ENCODE measurements around the gene ITPRID1. TPM values are rescaled to one million over a fixed set of nuclear protein-coding genes. Genes with fewer than 3 reads are reported as not detected.

Gene ITPRID1
- total and polyA plus RNA-seq, 2 of the 13 experiments (the other 11 are each of a cell fraction or from before 2014, with no cell fraction given), result not detected

DNA sequence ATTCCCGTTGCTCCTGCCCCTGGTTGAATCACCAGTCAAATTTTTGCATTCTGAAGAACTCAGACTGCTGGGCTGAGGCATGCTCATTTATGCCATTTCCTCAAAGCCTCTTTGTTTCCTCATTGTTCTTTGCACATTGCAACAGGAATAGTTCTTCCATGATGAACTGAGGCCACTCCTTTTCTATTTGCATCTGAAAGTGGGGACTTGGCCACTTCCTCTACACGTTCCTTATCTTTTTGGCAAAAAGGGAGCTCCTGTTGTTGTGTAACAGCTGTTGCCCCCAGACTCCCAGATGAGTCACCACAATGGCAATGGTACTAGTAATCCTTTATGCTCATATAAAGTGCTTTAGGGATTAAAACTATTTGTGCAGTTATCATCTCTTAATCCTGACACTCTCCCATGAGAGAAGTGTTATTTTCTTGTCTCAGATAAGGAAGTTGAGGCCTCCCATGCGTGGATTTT, 20.1 kb upstream of the ITPRID1 start:
- no peak overlapping the region for H2AFZ ChIP-seq (ENCODE audit: low read length)
- FAIRE-seq (no peak), ATAC-seq (no peak), DNase-seq (ENCODE audit: low spot score) (peak; percentile 2)
- H3K27me3 ChIP-seq (ENCODE audit: control insufficient read depth in 1 of 2, insufficient read depth in 2 of 2, low read length in 2 of 2), result no peaks in the 10 kb centered on the region
- no peak overlapping the region for H3K27ac ChIP-seq (ENCODE audit: extremely low read length, insufficient read depth, low read length)
- 0% methylated on average over 3 of the region's 3 CpGs for WGBS (ENCODE audit: low lambda C conversion rate)
- no peaks in the 10 kb centered on the region for H3K79me2 ChIP-seq (ENCODE audit: insufficient read depth, low read length)
- TF ChIP-seq CEBPB (IDR thresholded peaks at IDR 0.05; ENCODE audit: borderline replicate concordance, low read depth, low read length) (peak; percentile 48; the same call in 1 of the 2 replicates), FOSL2 (CRISPR knock-in tag; IDR thresholded peaks at IDR 0.05) (peak; percentile 27; the same call in 1 of the 2 replicates)
- TF ChIP-seq, protein P1, sequence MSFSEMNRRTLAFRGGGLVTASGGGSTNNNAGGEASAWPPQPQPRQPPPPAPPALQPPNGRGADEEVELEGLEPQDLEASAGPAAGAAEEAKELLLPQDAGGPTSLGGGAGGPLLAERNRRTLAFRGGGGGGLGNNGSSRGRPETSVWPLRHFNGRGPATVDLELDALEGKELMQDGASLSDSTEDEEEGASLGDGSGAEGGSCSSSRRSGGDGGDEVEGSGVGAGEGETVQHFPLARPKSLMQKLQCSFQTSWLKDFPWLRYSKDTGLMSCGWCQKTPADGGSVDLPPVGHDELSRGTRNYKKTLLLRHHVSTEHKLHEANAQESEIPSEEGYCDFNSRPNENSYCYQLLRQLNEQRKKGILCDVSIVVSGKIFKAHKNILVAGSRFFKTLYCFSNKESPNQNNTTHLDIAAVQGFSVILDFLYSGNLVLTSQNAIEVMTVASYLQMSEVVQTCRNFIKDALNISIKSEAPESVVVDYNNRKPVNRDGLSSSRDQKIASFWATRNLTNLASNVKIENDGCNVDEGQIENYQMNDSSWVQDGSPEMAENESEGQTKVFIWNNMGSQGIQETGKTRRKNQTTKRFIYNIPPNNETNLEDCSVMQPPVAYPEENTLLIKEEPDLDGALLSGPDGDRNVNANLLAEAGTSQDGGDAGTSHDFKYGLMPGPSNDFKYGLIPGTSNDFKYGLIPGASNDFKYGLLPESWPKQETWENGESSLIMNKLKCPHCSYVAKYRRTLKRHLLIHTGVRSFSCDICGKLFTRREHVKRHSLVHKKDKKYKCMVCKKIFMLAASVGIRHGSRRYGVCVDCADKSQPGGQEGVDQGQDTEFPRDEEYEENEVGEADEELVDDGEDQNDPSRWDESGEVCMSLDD (CRISPR knock-in tag; IDR thresholded peaks at IDR 0.05; ENCODE audit: borderline replicate concordance), result no peak
- no peaks in the 10 kb centered on the region for H3K4me1 ChIP-seq (ENCODE audit: insufficient read depth, low read length)
- in situ Hi-C loops (cut with HindIII; ENCODE audit: extremely low pct_ligation_motif_present, low pct_unique_long_range_greater_than_20kb), result loop anchor here (25.0 kb wide), 1 partner anchor 306 kb away; no protein-coding TSS in a partner anchor
- H3K9ac ChIP-seq (ENCODE audit: insufficient read depth, low read depth, low read length), result no peak overlapping the region
- no peaks in the 10 kb centered on the region for H3K36me3 ChIP-seq (replicated peaks in 1 of 2; ENCODE audit: control insufficient read depth in 1 of 2, insufficient read depth in 2 of 2, low read length in 2 of 2)
- no TSS peak for BruUV-seq (replicated peaks)
- H3K9me3 ChIP-seq (ENCODE audit: low read length), result no peaks in the 10 kb centered on the region
- no peaks in the 10 kb centered on the region for H4K20me1 ChIP-seq (ENCODE audit: insufficient read depth, low read length)
- no peak overlapping the region for H3K4me2 ChIP-seq (ENCODE audit: low read depth, low read length)
- H3K4me3 ChIP-seq (replicated peaks in 1 of 3; ENCODE audit: insufficient read depth in 1 of 3, low read depth in 2 of 3, low read length in 3 of 3), result no peak overlapping the region
- POLR2A ChIA-PET, result no interaction called here
- intact Hi-C loops (cut with micrococcal nuclease; ENCODE audit: unreplicated experiment), result no loop called here
- CTCF ChIA-PET (ENCODE audit: low intra/inter-chr PET ratio, low total read pairs), result no interaction called here

DNA sequence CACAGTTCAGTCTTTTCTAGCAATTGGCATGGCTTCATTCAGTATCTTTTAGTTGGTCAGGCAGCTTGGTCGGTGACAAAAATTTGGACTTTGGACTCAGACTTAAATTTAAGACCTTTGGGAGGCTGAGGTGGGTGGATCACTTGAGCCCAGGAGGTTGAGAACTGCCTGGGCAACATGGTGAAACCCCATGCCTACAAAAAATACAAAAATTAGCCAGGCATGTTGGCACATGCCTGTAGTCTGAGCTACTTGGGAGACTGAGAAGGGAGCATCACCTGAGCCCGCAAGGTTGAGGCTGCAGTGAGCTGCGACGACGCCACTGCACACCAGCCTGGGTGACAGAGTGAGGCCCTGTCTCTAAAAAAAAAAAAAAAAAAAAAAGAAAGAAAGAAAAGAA, 19.5 kb upstream of the ITPRID1 start:
- BruUV-seq (replicated peaks), result no TSS peak
- H3K4me1 ChIP-seq (ENCODE audit: insufficient read depth, low read length), result no peaks in the 10 kb centered on the region
- H2AFZ ChIP-seq (ENCODE audit: low read length), result no peak overlapping the region
- intact Hi-C loops (cut with micrococcal nuclease; ENCODE audit: unreplicated experiment), result no loop called here
- H3K27ac ChIP-seq (ENCODE audit: extremely low read length, insufficient read depth, low read length), result no peak overlapping the region
- no peak overlapping the region for H3K4me2 ChIP-seq (ENCODE audit: low read depth, low read length)
- 30% methylated on average over 5 of the region's 5 CpGs for WGBS (ENCODE audit: low lambda C conversion rate)
- ATAC-seq (no peak), DNase-seq (ENCODE audit: low spot score) (no peak), FAIRE-seq (no peak)
- H3K9ac ChIP-seq (ENCODE audit: insufficient read depth, low read depth, low read length), result no peak overlapping the region
- no peaks in the 10 kb centered on the region for H4K20me1 ChIP-seq (ENCODE audit: insufficient read depth, low read length)
- no peaks in the 10 kb centered on the region for H3K9me3 ChIP-seq (ENCODE audit: low read length)
- H3K36me3 ChIP-seq (replicated peaks in 1 of 2; ENCODE audit: control insufficient read depth in 1 of 2, insufficient read depth in 2 of 2, low read length in 2 of 2), result no peaks in the 10 kb centered on the region
- H3K79me2 ChIP-seq (ENCODE audit: insufficient read depth, low read length), result no peaks in the 10 kb centered on the region
- ChIA-PET POLR2A (no interaction called here), CTCF (ENCODE audit: low intra/inter-chr PET ratio, low total read pairs) (no interaction called here)
- H3K27me3 ChIP-seq (ENCODE audit: control insufficient read depth in 1 of 2, insufficient read depth in 2 of 2, low read length in 2 of 2), result no peaks in the 10 kb centered on the region
- in situ Hi-C loops (cut with HindIII; ENCODE audit: extremely low pct_ligation_motif_present, low pct_unique_long_range_greater_than_20kb), result loop anchor here (25.0 kb wide), 1 partner anchor 307 kb away; no protein-coding TSS in a partner anchor
- no peak overlapping the region for H3K4me3 ChIP-seq (replicated peaks in 1 of 3; ENCODE audit: insufficient read depth in 1 of 3, low read depth in 2 of 3, low read length in 3 of 3)
- TF ChIP-seq ZNF331 (CRISPR knock-in tag; IDR thresholded peaks at IDR 0.05) (no peak), ZNF644 (CRISPR knock-in tag; IDR thresholded peaks at IDR 0.05; ENCODE audit: low read depth) (no peak), MYC (CRISPR knock-in tag; IDR thresholded peaks at IDR 0.05; ENCODE audit: borderline replicate concordance) (no peak), RFXAP (CRISPR knock-in tag; IDR thresholded peaks at IDR 0.05; ENCODE audit: borderline replicate concordance) (no peak), NFE2L2 (IDR thresholded peaks at IDR 0.05; ENCODE audit: low read length) (no peak), ZNF883 (CRISPR knock-in tag; IDR thresholded peaks at IDR 0.05; ENCODE audit: not compliant biosample characterization) (no peak), ZBTB21 (CRISPR knock-in tag; IDR thresholded peaks at IDR 0.05) (no peak)
- TF ChIP-seq, protein P2, sequence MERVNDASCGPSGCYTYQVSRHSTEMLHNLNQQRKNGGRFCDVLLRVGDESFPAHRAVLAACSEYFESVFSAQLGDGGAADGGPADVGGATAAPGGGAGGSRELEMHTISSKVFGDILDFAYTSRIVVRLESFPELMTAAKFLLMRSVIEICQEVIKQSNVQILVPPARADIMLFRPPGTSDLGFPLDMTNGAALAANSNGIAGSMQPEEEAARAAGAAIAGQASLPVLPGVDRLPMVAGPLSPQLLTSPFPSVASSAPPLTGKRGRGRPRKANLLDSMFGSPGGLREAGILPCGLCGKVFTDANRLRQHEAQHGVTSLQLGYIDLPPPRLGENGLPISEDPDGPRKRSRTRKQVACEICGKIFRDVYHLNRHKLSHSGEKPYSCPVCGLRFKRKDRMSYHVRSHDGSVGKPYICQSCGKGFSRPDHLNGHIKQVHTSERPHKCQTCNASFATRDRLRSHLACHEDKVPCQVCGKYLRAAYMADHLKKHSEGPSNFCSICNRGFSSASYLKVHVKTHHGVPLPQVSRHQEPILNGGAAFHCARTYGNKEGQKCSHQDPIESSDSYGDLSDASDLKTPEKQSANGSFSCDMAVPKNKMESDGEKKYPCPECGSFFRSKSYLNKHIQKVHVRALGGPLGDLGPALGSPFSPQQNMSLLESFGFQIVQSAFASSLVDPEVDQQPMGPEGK (CRISPR knock-in tag; IDR thresholded peaks at IDR 0.05), result no peak
- TF ChIP-seq, protein P3, sequence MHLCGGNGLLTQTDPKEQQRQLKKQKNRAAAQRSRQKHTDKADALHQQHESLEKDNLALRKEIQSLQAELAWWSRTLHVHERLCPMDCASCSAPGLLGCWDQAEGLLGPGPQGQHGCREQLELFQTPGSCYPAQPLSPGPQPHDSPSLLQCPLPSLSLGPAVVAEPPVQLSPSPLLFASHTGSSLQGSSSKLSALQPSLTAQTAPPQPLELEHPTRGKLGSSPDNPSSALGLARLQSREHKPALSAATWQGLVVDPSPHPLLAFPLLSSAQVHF (CRISPR knock-in tag; IDR thresholded peaks at IDR 0.05), result no peak

Data from HepG2 (cell line).